Tibial nerve (tissue), 4 donors: ENCODE measurements around the gene PGBD5. TPM values are rescaled to one million over a fixed set of nuclear protein-coding genes. Genes with fewer than 3 reads are reported as not detected.

Experiments used
- DNase-seq, 2 donors: peaks; one replicate each; pipeline ENCODE4 v3.0.0-alpha.2; 2019; ENCODE audit warnings: low spot score in 2 of 2
- H3K27ac ChIP-seq, 4 donors: fragments of 200-600 bp; sonication (generic) in 3 of 4; one replicate each; pipeline ENCODE4 v1.5.1; 2017 to 2019; ENCODE audit warnings: mild to moderate bottlenecking in 1 of 4
- H3K27me3 ChIP-seq, 2 donors: fragments of 200-600 bp; sonication (generic) in 1 of 2; one replicate each; pipeline versions ENCODE4 v1.5.1 to v1.6.0; 2017 to 2019
- H3K36me3 ChIP-seq, 3 donors: fragments of 200-600 bp; sonication (generic); one replicate each; pipeline ENCODE4 v1.5.1; 2018 to 2019
- H3K4me1 ChIP-seq, 4 donors: fragments of 200-600 bp; sonication (generic) in 3 of 4; one replicate each; pipeline ENCODE4 v1.5.1; 2017 to 2019
- H3K4me3 ChIP-seq, 4 donors: fragments of 200-600 bp; sonication (generic) in 3 of 4; one replicate each; pipeline ENCODE4 v1.5.1; 2017 to 2019; ENCODE audit warnings: mild to moderate bottlenecking in 1 of 4, moderate library complexity in 1 of 4
- H3K9me3 ChIP-seq, 4 donors: fragments of 200-600 bp; sonication (generic) in 3 of 4; one replicate each; pipeline ENCODE4 v1.5.1; 2017 to 2019
- EP300 ChIP-seq, 2 donors: sonication (generic); formaldehyde crosslinking; IDR thresholded peaks; one replicate each; pipeline ENCODE4 v1.6.1; 2017; ENCODE audit warnings: antibody characterized with exemption in 2 of 2, mild to moderate bottlenecking in 1 of 2
- POLR2A ChIP-seq, 2 donors: fragments of 450-650 bp; IDR thresholded peaks; one replicate each; pipeline ENCODE4 v1.6.1; 2017; ENCODE audit warnings: antibody characterized with exemption in 2 of 2, mild to moderate bottlenecking in 2 of 2, moderate library complexity in 2 of 2
- WGBS, 2 donors: methylation state at CpG; one replicate each; pipeline ENCODE4 v1.1.5; 2018; 5-methylcytosine and 5-hydroxymethylcytosine counted together
- total RNA-seq, 4 donors: library from RNA; depleted of rRNA; stranded (reverse); fragments of >200 nt; gene quantifications; one replicate each; pipeline ENCODE4 v1.1.0, GENCODE V29; 2016
- TF ChIP-seq, protein P1 (sequence below), 5 experiments: fragments of 200-600 bp in 3 of 5; fragments of 450-650 bp in 2 of 5; sonication (generic) in 3 of 5; IDR thresholded peaks; one replicate each; pipeline ENCODE4 v1.5.1; 2016 to 2019; ENCODE audit warnings: antibody characterized with exemption in 5 of 5, mild to moderate bottlenecking in 3 of 5, moderate library complexity in 2 of 5

PGBD5 gene
- total RNA-seq, 4 donors from 2014 or later = 1.4 to 5.1 (median 2.2) TPM

DNA sequence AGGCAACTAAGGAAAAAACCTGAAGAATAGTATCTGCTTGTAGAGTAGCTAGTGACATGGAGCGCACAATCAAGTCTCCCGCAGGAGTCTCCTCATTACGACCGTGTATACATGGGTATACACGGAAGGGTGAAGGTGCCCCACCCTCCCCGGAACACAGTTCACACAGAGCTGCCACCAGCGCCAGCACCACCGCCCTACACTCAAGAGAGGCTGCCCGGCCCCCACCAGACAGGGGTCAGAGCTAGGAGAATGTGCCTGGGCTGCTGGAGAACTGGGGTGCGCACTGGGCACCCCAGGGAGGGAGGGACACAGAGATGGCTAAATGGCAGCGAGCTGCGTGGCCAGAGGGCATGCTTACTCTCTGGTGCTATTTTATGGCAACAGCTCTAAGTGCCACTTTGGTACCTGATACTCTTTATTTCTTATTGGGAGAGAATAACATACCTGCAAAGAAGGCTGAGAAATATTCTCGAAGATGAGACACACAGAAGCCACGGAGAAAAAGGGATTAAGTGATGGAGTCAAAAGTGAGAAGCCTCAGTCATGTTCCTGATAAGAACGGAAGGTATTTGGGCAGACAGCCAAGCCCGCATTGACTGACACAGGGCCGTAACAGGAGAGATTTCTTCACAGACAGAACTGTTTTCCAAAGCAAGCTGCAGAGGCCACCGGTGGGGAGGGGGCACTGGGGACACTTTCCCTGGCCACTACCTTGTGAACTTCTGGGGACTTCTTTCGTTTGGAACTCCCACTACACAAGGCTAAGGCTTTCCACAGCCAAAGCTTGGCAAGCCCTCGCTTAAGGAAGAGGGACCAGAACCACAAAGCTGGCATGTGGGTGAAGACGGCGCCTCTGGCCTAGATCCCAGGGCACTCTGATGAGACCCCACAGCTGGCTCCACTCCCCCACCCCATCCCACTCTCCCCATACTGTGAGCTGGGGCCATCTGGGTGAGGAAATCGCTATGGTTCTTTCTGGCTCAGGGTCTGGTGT is 108.0 kb downstream of the PGBD5 start:
- Histone ChIP-seq H3K36me3 (no peaks in the 10 kb centered on the region), H3K4me1 (no peaks in the 10 kb centered on the region), H3K27me3 (no peaks in the 10 kb centered on the region), H3K27ac (no peak overlapping the region), H3K4me3 (no peak overlapping the region), H3K9me3 (no peaks in the 10 kb centered on the region)
- no peak for DNase-seq
- TF ChIP-seq EP300 (IDR thresholded peaks at IDR 0.05) (no peak), POLR2A (IDR thresholded peaks at IDR 0.05) (no peak)
- TF ChIP-seq, protein P1, sequence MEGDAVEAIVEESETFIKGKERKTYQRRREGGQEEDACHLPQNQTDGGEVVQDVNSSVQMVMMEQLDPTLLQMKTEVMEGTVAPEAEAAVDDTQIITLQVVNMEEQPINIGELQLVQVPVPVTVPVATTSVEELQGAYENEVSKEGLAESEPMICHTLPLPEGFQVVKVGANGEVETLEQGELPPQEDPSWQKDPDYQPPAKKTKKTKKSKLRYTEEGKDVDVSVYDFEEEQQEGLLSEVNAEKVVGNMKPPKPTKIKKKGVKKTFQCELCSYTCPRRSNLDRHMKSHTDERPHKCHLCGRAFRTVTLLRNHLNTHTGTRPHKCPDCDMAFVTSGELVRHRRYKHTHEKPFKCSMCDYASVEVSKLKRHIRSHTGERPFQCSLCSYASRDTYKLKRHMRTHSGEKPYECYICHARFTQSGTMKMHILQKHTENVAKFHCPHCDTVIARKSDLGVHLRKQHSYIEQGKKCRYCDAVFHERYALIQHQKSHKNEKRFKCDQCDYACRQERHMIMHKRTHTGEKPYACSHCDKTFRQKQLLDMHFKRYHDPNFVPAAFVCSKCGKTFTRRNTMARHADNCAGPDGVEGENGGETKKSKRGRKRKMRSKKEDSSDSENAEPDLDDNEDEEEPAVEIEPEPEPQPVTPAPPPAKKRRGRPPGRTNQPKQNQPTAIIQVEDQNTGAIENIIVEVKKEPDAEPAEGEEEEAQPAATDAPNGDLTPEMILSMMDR (IDR thresholded peaks at IDR 0.05) = no peak
- WGBS, 2 donors = 71 to 75% methylated on average over 23 of the region's 23 CpGs

DNA sequence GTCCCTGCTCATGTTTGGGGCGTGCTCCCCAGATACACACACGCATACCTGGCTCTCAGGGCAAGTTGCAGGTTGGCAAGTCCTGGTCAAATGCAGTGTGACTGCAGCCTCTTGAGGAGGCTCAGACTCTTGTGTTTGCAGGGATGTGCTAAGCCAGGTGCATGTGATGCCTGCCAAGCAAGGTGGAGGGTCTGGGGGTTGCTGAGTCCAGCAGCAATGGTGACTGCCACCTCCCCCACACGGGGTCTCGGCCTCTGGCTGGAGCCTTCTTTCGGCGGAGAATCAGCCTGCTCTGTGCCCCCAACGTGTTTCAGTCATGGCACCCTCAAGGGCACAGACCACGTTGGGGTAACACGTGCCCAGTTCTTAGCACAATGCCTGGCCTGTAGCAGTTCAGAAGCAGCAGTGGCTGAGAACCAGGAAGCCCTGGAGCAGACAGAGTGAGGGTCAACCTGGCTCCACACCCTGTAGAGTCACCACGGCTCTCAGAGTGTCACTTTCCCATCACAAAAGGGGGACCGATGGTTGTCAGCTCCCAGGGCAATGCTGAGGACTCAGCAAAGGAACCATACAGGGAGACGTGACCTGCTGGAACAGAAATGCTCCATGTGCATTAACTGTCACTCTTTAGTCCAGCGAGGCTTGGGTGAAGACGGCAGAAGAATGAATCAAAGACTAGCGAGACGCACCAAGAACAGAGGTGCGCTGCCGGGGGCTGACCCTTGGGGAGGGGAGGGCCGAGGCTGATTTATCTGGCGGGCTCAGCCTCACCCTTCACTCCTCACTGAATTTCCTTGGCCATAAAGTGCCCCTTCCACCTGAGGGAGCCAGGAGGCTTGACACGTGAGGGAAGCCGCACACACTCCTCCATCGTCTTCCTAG is 109.0 kb downstream of the PGBD5 start:
- Histone ChIP-seq H3K9me3 (no peaks in the 10 kb centered on the region), H3K4me1 (no peaks in the 10 kb centered on the region), H3K4me3 (no peak overlapping the region), H3K27me3 (no peaks in the 10 kb centered on the region), H3K27ac (no peak overlapping the region), H3K36me3 (no peaks in the 10 kb centered on the region)
- DNase-seq = no peak
- WGBS, 2 donors = 89 to 90% methylated on average over 16 to 18 of the region's 23 CpGs
- TF ChIP-seq EP300 (IDR thresholded peaks at IDR 0.05) (no peak), POLR2A (IDR thresholded peaks at IDR 0.05) (no peak)
- TF ChIP-seq, protein P1 (IDR thresholded peaks at IDR 0.05) = no peak

DNA sequence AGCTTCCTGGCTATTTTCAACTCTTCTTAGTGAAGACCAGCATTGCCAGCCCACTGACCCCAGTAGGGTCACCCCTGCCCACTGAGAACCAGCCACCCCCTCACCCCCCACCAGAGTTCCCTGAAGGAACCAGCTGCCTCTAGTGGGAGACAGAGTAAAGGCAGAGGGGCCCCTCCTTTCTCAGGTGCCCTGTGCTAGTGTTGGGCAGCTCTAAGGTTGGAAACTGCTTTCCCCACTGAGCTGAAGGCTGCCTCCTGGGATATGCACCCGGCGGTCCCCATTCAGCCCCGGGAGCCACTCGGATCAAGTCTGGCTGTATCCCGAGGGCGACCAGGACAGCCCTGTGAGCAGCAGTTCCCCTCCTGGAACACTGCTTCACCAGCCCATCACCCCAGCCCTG is 111.0 kb downstream of the PGBD5 start:
- WGBS, 2 donors = 81 to 83% methylated on average over 4 to 6 of the region's 6 CpGs
- TF ChIP-seq, protein P1 (IDR thresholded peaks at IDR 0.05) = no peak
- TF ChIP-seq EP300 (IDR thresholded peaks at IDR 0.05) (no peak), POLR2A (IDR thresholded peaks at IDR 0.05) (no peak)
- Histone ChIP-seq H3K27me3 (no peaks in the 10 kb centered on the region), H3K9me3 (no peaks in the 10 kb centered on the region), H3K4me3 (no peak overlapping the region), H3K36me3 (no peaks in the 10 kb centered on the region), H3K4me1 (no peaks in the 10 kb centered on the region), H3K27ac (no peak overlapping the region)
- DNase-seq = no peak

DNA sequence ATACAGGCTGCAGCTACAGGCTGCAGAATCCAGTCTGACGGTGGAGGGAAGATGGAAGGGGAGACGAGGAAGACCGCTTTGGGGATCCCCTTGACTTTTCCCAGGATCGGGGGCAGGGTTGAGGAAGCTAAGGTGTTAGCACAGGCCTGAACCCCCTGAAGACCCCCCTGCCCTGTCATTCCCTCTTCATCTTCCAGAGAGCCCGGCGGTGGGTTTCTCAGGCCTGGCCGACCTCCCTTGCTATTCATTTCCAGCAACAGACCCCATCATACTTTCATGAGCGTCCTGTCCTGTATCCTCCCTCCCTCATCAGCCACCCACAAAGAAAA is 112.0 kb downstream of the PGBD5 start:
- H3K4me3 ChIP-seq = no peak overlapping the region
- WGBS, 2 donors = 78 to 82% methylated on average over 8 of the region's 8 CpGs
- no peaks in the 10 kb centered on the region for H3K4me1 ChIP-seq
- no peaks in the 10 kb centered on the region for H3K36me3 ChIP-seq
- DNase-seq = no peak
- H3K27ac ChIP-seq = no peak overlapping the region
- no peak for TF ChIP-seq EP300 (IDR thresholded peaks at IDR 0.05)
- TF ChIP-seq, protein P1 (IDR thresholded peaks at IDR 0.05) = no peak
- no peak for TF ChIP-seq POLR2A (IDR thresholded peaks at IDR 0.05)
- no peaks in the 10 kb centered on the region for H3K9me3 ChIP-seq
- H3K27me3 ChIP-seq = no peaks in the 10 kb centered on the region
